Keratinocyte (primary cell): ENCODE measurements around the gene ANKMY1.

Experiments used
- CTCF ChIP-seq, 3 experiments: IDR thresholded peaks in 1 of 3; conservative IDR thresholded peaks in 1 of 3; optimal IDR thresholded peaks in 1 of 3; 2 replicates in 2 of 3; 3 replicates in 1 of 3; pipeline versions ENCODE3 to v1.5.1; 2011; ENCODE audit warnings: low read length in 3 of 3, mild to moderate bottlenecking in 3 of 3, moderate library complexity in 2 of 3, control low read depth in 1 of 3, inconsistent platforms in 1 of 3; ENCODE audit not compliant: insufficient read depth in 2 of 3; ENCODE audit errors: extremely low read depth in 1 of 3
- EZH2 ChIP-seq: IDR thresholded peaks from one replicate; pipeline ENCODE4 v1.6.1; 2012; ENCODE audit warnings: inconsistent platforms, mild to moderate bottlenecking, low read length, moderate library complexity

GRCh38 chr2:240596080-240596460, 38.3 kb upstream of the ANKMY1 start:
- TF ChIP-seq CTCF (optimal IDR thresholded peaks at IDR 0.05 in 1 of 3, IDR thresholded peaks at IDR 0.05 in 1 of 3, conservative IDR thresholded peaks at IDR 0.05 in 1 of 3; ENCODE audit: extremely low read depth in 1 of 3, insufficient read depth in 2 of 3, low read length in 3 of 3) (no peak), EZH2 (no peak)
